ENCODE data around the gene TMEM139. TPM values are rescaled to one million over a fixed set of nuclear protein-coding genes. Genes with fewer than 3 reads are reported as not detected.
"Not testable (repeated sequence)": the region's sequence is repeated elsewhere in the genome, so short reads cannot be mapped to it uniquely, and the experiment has no call there.

Gene TMEM139
- total RNA-seq, 1 donor: not detected

GRCh38 chr7:143287339-143287934 lies 2.7 kb downstream of the TMEM139 start:
- DNase-seq (ENCODE audit: low read depth): no peak
- TF ChIP-seq, protein P1, sequence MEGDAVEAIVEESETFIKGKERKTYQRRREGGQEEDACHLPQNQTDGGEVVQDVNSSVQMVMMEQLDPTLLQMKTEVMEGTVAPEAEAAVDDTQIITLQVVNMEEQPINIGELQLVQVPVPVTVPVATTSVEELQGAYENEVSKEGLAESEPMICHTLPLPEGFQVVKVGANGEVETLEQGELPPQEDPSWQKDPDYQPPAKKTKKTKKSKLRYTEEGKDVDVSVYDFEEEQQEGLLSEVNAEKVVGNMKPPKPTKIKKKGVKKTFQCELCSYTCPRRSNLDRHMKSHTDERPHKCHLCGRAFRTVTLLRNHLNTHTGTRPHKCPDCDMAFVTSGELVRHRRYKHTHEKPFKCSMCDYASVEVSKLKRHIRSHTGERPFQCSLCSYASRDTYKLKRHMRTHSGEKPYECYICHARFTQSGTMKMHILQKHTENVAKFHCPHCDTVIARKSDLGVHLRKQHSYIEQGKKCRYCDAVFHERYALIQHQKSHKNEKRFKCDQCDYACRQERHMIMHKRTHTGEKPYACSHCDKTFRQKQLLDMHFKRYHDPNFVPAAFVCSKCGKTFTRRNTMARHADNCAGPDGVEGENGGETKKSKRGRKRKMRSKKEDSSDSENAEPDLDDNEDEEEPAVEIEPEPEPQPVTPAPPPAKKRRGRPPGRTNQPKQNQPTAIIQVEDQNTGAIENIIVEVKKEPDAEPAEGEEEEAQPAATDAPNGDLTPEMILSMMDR (IDR thresholded peaks at IDR 0.05; ENCODE audit: insufficient read depth, low read length): no peak
- peak overlapping the region; percentile 60 for H3K4me3 ChIP-seq (ENCODE audit: low read depth, low read length)

GRCh38 chr7:143287935-143288826 lies 3.4 kb downstream of the TMEM139 start, which contains the start of gene CASP2:
TSS of gene CASP2 (plus strand) at chr7:143288351. CDS start at chr7:143288456, 105 bp downstream.
- peak; percentile 95 for DNase-seq (ENCODE audit: low read depth)
- H3K4me3 ChIP-seq (ENCODE audit: low read depth, low read length): peak within 1 kb of the TSS; percentile 90
- TF ChIP-seq, protein P1 (IDR thresholded peaks at IDR 0.05; ENCODE audit: insufficient read depth, low read length): peak; percentile 46

- no peak for DNase-seq (ENCODE audit: low read depth)
- peak overlapping the region; percentile 90 for H3K4me3 ChIP-seq (ENCODE audit: low read depth, low read length)
- TF ChIP-seq, protein P1 (IDR thresholded peaks at IDR 0.05; ENCODE audit: insufficient read depth, low read length): no peak
These were observed 4.1 kb downstream of the TMEM139 start for GRCh38 chr7:143288836-143289235.

- DNase-seq (ENCODE audit: low read depth): no peak
- H3K4me3 ChIP-seq (ENCODE audit: low read depth, low read length): peak overlapping the region; percentile 90
- TF ChIP-seq, protein P1 (IDR thresholded peaks at IDR 0.05; ENCODE audit: insufficient read depth, low read length): no peak
These were observed 4.7 kb downstream of the TMEM139 start for GRCh38 chr7:143289421-143289820.

DNA sequence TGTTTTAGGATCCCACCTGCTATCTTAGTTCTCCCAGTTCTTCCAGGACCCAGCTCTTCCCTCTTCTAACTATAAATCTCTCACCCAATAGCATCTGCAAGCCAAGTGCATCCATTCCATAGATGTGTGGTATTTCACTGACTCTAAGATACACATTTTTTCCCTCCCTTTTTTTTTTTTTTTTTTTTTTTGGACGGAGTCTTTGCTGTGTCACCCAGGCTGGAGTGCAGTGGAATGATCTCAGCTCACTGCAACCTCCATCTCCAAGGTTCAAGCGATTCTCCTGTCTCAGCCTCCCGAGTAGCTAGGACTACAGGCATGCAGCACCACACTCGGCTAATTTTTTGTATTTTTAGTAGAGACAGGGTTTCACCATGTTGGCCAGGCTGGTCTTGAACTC lies 5.1 kb downstream of the TMEM139 start:
- peak overlapping the region; percentile 37 for H3K4me3 ChIP-seq (ENCODE audit: low read depth, low read length)
- DNase-seq (ENCODE audit: low read depth): not testable (repeated sequence)

- DNase-seq (ENCODE audit: low read depth): no peak
- H3K4me3 ChIP-seq (ENCODE audit: low read depth, low read length): no peak overlapping the region
- TF ChIP-seq, protein P1 (IDR thresholded peaks at IDR 0.05; ENCODE audit: insufficient read depth, low read length): no peak
These were observed 5.5 kb downstream of the TMEM139 start for GRCh38 chr7:143290293-143290692.

DNA sequence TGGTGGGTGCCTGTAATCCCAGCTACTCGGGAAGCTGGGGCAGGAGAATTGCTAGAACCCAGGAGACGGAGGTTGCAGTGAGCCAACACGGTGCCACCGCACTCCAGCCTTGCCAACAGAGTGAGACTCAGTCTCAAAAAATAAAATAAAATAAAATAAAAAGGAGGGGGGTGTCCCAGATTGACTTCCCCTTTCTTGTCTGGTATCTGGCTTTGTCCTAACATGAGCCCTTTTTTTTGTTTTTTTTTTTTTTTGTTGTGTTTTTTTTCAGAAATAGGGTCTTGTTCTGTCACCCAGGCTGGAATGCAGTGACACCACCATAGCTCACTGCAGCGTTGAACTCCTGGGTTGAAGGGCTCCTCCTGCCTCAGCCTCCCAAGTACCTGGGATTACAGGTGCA lies 8.1 kb downstream of the TMEM139 start:
- TF ChIP-seq, protein P1 (IDR thresholded peaks at IDR 0.05; ENCODE audit: insufficient read depth, low read length): no peak

More for the DNA sequence above, 8.1 kb downstream of the TMEM139 start:
- H3K4me3 ChIP-seq (ENCODE audit: low read depth, low read length): no peak overlapping the region
- DNase-seq (ENCODE audit: low read depth): no peak

Measured in fibroblast of the aortic adventitia (primary cell).